Measurements from ENCODE around the gene NRP1. TPM values are rescaled to one million over a fixed set of nuclear protein-coding genes. Genes with fewer than 3 reads are reported as not detected.

NRP1 gene
- total and polyA plus RNA-seq, 4 donors, result 14.6 to 55.6 (median 37.8) TPM

GRCh38 chr10:33196710-33197491 is 137.6 kb downstream of the NRP1 start:
- DNase-seq (ENCODE audit: low spot score), result no peak
- WGBS, result 9% methylated on average over 16 of the region's 16 CpGs
- Histone ChIP-seq H3K4me1 (ENCODE audit: control insufficient read depth in 4 of 4, insufficient read depth in 4 of 4, low read length in 3 of 4) (peaks cover 10 to 43% (median 41%) of the 10 kb centered on the region in 4 donors), H3K4me3 (ENCODE audit: low read depth in 1 of 3, low read length in 3 of 3) (peak overlapping the region; percentile 46 to 60 (median 54)), H3K27ac (ENCODE audit: low read depth in 1 of 2, low read length in 2 of 2) (peak overlapping the region; percentile 79 to 92), H3K27me3 (ENCODE audit: control insufficient read depth in 4 of 4, insufficient read depth in 4 of 4, low read length in 3 of 4) (no peaks in the 10 kb centered on the region), H3K9me3 (ENCODE audit: control insufficient read depth in 4 of 4, low read length in 3 of 4) (no peaks in the 10 kb centered on the region), H3K9ac (ENCODE audit: low read depth in 1 of 2, low read length in 2 of 2) (peak overlapping the region in 1 of 2 donors; percentile 75), H3K36me3 (ENCODE audit: control insufficient read depth in 4 of 4, insufficient read depth in 3 of 4, low read depth in 1 of 4, low read length in 3 of 4) (peaks cover 0 to 7% (median 1%) of the 10 kb centered on the region in 4 donors)
- TF ChIP-seq ZBTB33 (IDR thresholded peaks at IDR 0.05), result peak; percentile 39
- peak; percentile 54 for TF ChIP-seq TAF1 (conservative IDR thresholded peaks at IDR 0.05)
- peak; percentile 28 for TF ChIP-seq FOXA2 (IDR thresholded peaks at IDR 0.05)
- TF ChIP-seq FOXA1 (IDR thresholded peaks at IDR 0.05), result no peak
- peak; percentile 85 for TF ChIP-seq SP1 (IDR thresholded peaks at IDR 0.05)
- peak; percentile 22 to 54 for TF ChIP-seq RAD21 (IDR thresholded peaks at IDR 0.05)
- no peak for TF ChIP-seq ATF3 (IDR thresholded peaks at IDR 0.05)
- TF ChIP-seq YY1 (IDR thresholded peaks at IDR 0.05), result peak; percentile 70
- peak; percentile 90 for TF ChIP-seq NR2F2 (IDR thresholded peaks at IDR 0.05)
- TF ChIP-seq HNF4A (conservative IDR thresholded peaks at IDR 0.05), result peak; percentile 43 to 68
- no peak for TF ChIP-seq GABPA (IDR thresholded peaks at IDR 0.05 in 1 of 2, conservative IDR thresholded peaks at IDR 0.05 in 1 of 2)
- peak; percentile 66 for TF ChIP-seq REST (IDR thresholded peaks at IDR 0.05)
- peak in 1 of 2 donors; percentile 63 for TF ChIP-seq EGR1 (IDR thresholded peaks at IDR 0.05; ENCODE audit: low read depth in 2 of 2)
- TF ChIP-seq RXRA (IDR thresholded peaks at IDR 0.05), result peak; percentile 59 to 83
- TF ChIP-seq JUND (IDR thresholded peaks at IDR 0.05), result peak; percentile 27 to 68
- no peak for TF ChIP-seq HNF4G (IDR thresholded peaks at IDR 0.05)
- no peak for TF ChIP-seq CTCF (IDR thresholded peaks at IDR 0.05; ENCODE audit: low read depth, low read length, missing input control)
- TF ChIP-seq MAX (IDR thresholded peaks at IDR 0.05), result peak; percentile 89
